Adrenal gland (tissue), 12 donors: ENCODE measurements around the gene SLC12A5. TPM values are rescaled to one million over a fixed set of nuclear protein-coding genes. Genes with fewer than 3 reads are reported as not detected.

Experiments used
- DNase-seq, 7 donors: peaks; one replicate each; pipeline ENCODE4 v3.0.0-alpha.2; 2019 to 2020
- H3K27ac ChIP-seq, 5 donors: fragments of 200-600 bp; sonication (generic) in 4 of 5; 1 replicate in 3 of 5; 2 replicates in 2 of 5; pipeline versions ENCODE4 v1.5.1 to v1.8.0; 2016 to 2020; ENCODE audit warnings: mild to moderate bottlenecking in 1 of 5
- H3K27me3 ChIP-seq: fragments of 200-600 bp; 2 replicates; pipeline ENCODE4 v1.8.0; 2021
- H3K36me3 ChIP-seq, 2 donors: fragments of 200-600 bp; replicated peaks in 1 of 2; 1 replicate in 1 of 2; 2 replicates in 1 of 2; pipeline versions ENCODE4 v1.5.1 to v1.8.0; 2018 to 2022
- H3K4me1 ChIP-seq, 2 donors: fragments of 200-600 bp; replicated peaks in 1 of 2; 1 replicate in 1 of 2; 2 replicates in 1 of 2; pipeline versions ENCODE4 v1.5.1 to v1.8.0; 2018 to 2021
- H3K4me3 ChIP-seq, 4 donors: fragments of 200-600 bp; sonication (generic) in 3 of 4; one replicate each; pipeline ENCODE4 v1.5.1; 2016 to 2018
- H3K9me3 ChIP-seq, 3 donors: fragments of 200-600 bp; sonication (generic) in 1 of 3; replicated peaks in 1 of 3; 1 replicate in 2 of 3; 2 replicates in 1 of 3; pipeline versions ENCODE4 v1.5.1 to v1.8.0; 2016 to 2021
- CTCF ChIP-seq, 6 experiments: fragments of 450-650 bp in 4 of 6; fragments of 200-600 bp in 2 of 6; sonication (generic) in 1 of 6; IDR thresholded peaks; 1 replicate in 5 of 6; 2 replicates in 1 of 6; pipeline versions ENCODE4 v1.5.1 to v1.8.0; 2016 to 2021; ENCODE audit warnings: antibody characterized with exemption in 6 of 6, mild to moderate bottlenecking in 2 of 6, moderate library complexity in 1 of 6
- POLR2A ChIP-seq, 2 donors: fragments of 450-650 bp; IDR thresholded peaks; one replicate each; pipeline ENCODE4 v1.6.1; 2017; ENCODE audit warnings: antibody characterized with exemption in 2 of 2, mild to moderate bottlenecking in 2 of 2, moderate library complexity in 1 of 2
- WGBS, 4 donors: extraction: QIAGEN DNeasy Blood & Tissue Kit in 2 of 4; methylation state at CpG; one replicate each; pipeline versions ENCODE4 v1.1.5 to v1.1.7; 2013 to 2017; 5-methylcytosine and 5-hydroxymethylcytosine counted together
- intact Hi-C, 2 donors: fragments of 100-400 bp; cut with DNase I; formaldehyde crosslinking; loops; one replicate each; pipeline versions ENCODE4 v1.14.1 to v1.15.0; 2022 to 2023
- polyA plus RNA-seq, 3 donors: library from polyadenylated mRNA; stranded (reverse); fragments of 200-250 nt in 2 of 3; fragments of 350-450 nt in 1 of 3; fragmentation: Illumina TruSeq in 1 of 3; extraction: RNeasy Lipid Tissue Mini Kit (QIAGEN cat#74804) in 1 of 3; gene quantifications; one replicate each; pipeline ENCODE4 v1.2.3, GENCODE V29; 2013 to 2014
- total RNA-seq, 9 donors: library from RNA; depleted of rRNA in 4 of 9; stranded (reverse); fragments of >200 nt in 4 of 9; fragments of 120-200 nt in 1 of 9; fragmentation: NEBNext Ultra II Directional in 1 of 9; extraction: Animal tissue kit (Norgen Biotek cat#: 25700) in 1 of 9; gene quantifications; one replicate each; pipeline versions ENCODE4 v1.1.0 to v1.2.4, GENCODE V29; 2013 to 2023
- donor health status: healthy with polysubstance abuse.
- donor health status: Bipolar disorder and iron deficiency.
- donor health status: DM: yes; HTN: yes; CAD: no.
- donor health status: DM: no; HTN: no; CAD: no.
- donor health status: DM: no; HTN: no; CAD: no.
- donor health status: DM: yes; HTN: yes; CAD: no.

SLC12A5 gene
- total and polyA plus RNA-seq, 12 donors, result 0.30 to 121 (median 16.2) TPM

DNA sequence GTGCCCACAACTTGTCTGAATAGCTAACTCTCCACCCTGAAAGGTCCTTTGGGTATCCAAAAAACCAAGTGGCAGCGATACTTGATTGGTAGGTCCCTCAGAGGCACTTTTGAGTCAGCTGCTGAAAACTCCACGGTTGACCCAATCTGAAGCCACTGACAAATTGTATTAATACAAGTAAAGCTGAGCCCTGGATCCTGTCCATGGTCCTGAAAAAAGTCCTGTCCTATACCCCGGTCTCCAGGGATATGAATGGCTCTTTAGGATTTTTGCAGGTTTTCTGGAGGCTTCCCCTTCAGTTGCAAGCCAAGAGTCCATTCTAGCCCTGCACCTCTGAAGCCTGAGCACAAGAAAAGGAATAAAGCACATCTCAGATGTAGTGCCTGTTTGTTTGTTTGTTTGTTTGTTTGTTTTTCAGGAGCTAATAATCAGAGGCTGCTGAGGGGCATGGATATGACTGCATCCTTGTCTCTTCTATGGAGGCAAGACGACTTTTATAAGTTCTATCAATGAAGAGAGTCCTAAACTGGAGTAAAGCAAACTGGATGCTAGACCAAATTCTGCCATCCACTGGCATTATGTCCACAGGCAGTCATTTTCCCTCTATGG is 1.7 kb upstream of the SLC12A5 start:
- peaks cover 0 to 3% of the 10 kb centered on the region in 2 donors for H3K4me1 ChIP-seq
- no peak overlapping the region for H3K4me3 ChIP-seq
- intact Hi-C loops, result loop anchor here in 1 of 2 donors (10.0 kb wide), 2 partner anchors 47 to 147 kb away; no protein-coding TSS in a partner anchor
- 15 to 23% (median 15%) methylated on average over 3 to 4 of the region's 4 CpGs for WGBS, 4 donors
- DNase-seq, result peak in 5 of 7 donors; percentile 49 to 72 (median 66)
- TF ChIP-seq POLR2A (IDR thresholded peaks at IDR 0.05) (no peak), CTCF (IDR thresholded peaks at IDR 0.05) (no peak)
- H3K9me3 ChIP-seq, result no peaks in the 10 kb centered on the region
- H3K27me3 ChIP-seq, result peaks cover 33% of the 10 kb centered on the region
- no peaks in the 10 kb centered on the region for H3K36me3 ChIP-seq
- no peak overlapping the region for H3K27ac ChIP-seq

DNA sequence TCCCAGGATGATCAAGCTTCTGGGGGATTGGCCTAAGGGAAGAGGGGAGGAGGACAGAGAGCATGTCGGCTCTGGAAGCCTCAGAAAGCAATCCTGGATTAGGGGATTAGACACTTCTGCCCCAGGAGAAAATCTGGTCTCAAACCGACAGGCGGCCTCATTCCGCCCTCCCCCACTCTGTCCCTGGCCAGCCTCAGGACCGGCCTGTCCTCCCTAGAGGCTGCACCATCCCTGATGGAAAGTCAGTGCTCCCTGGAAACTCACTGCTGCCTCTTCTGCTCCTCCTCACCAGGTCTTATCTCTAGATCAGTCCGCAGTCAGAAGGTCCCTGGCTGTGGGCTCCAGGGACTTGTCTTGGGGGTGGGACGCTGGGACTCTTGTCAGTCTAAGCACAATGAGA is 905 bp upstream of the SLC12A5 start:
- intact Hi-C loops, result loop anchor here in 1 of 2 donors (10.0 kb wide), 2 partner anchors 47 to 147 kb away; no protein-coding TSS in a partner anchor

DNA sequence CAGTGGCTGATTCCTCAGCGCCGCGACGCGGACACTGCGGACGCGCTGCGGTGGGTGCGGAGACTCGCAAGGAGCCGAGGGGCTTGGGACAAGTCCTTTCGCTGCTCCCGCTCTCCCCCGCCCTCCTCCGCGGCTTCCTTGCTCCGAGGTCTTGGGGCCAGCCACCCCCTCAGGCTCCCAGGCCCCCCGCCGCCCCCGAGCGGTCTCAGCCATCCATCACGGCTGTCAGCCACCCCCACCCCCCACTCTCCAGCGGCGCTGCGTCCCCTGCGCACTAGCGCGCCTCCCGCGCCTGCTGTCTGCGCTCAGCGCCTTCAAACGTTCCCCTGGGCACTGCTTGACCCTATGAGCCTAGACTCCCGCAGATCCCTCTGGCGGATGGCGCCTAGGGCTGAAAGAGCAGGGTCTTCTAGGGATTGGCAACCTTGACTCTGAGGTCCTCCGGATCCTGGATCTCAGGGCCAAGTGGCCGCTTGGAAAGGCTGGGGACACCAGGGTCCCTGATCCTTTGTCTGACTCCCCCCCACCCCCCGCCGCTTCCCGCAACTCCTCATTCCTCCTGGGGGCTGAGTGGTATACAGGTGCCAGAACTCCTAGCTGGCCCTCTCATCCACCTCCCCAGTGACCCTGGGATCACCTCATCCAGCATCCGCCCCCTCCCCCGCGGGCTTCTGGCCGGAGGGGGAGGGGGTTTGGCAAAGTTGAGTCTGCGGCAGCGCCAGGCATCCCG is 1.4 kb downstream of the SLC12A5 start:
- no peak overlapping the region for H3K27ac ChIP-seq
- no peak overlapping the region for H3K4me3 ChIP-seq
- no peaks in the 10 kb centered on the region for H3K9me3 ChIP-seq
- H3K4me1 ChIP-seq, result no peaks in the 10 kb centered on the region
- TF ChIP-seq CTCF (IDR thresholded peaks at IDR 0.05), result no peak
- no peak for TF ChIP-seq POLR2A (IDR thresholded peaks at IDR 0.05)
- 2 to 10% (median 7%) methylated on average over 2 to 49 of the region's 49 CpGs for WGBS, 4 donors
- peaks cover 45% of the 10 kb centered on the region for H3K27me3 ChIP-seq
- DNase-seq, result no peak
- intact Hi-C loops, result no loop called here
- no peaks in the 10 kb centered on the region for H3K36me3 ChIP-seq

More for the DNA sequence above, 905 bp upstream of the SLC12A5 start:
- TF ChIP-seq CTCF (IDR thresholded peaks at IDR 0.05), result no peak
- no peak for TF ChIP-seq POLR2A (IDR thresholded peaks at IDR 0.05)
- H3K4me3 ChIP-seq, result no peak overlapping the region
- H3K9me3 ChIP-seq, result no peaks in the 10 kb centered on the region
- no peaks in the 10 kb centered on the region for H3K36me3 ChIP-seq
- no peak for DNase-seq
- no peaks in the 10 kb centered on the region for H3K4me1 ChIP-seq
- WGBS, 4 donors, result 69 to 74% (median 71%) methylated on average over 5 to 7 of the region's 7 CpGs
- H3K27ac ChIP-seq, result no peak overlapping the region
- H3K27me3 ChIP-seq, result peaks cover 41% of the 10 kb centered on the region

- Histone ChIP-seq H3K27ac (peak overlapping the region in 1 of 5 donors; percentile 71), H3K4me3 (no peak overlapping the region), H3K27me3 (peaks cover 45% of the 10 kb centered on the region), H3K9me3 (no peaks in the 10 kb centered on the region), H3K36me3 (no peaks in the 10 kb centered on the region), H3K4me1 (no peaks in the 10 kb centered on the region)
- WGBS, 4 donors, result 23 to 31% (median 26%) methylated on average over 4 to 11 of the region's 11 CpGs
- DNase-seq, result no peak
- TF ChIP-seq CTCF (IDR thresholded peaks at IDR 0.05) (no peak), POLR2A (IDR thresholded peaks at IDR 0.05) (no peak)
- intact Hi-C loops, result no loop called here
Observed at GRCh38 chr20:46031014-46031569, 2.1 kb downstream of the SLC12A5 start.
